Tongue (tissue), 3 donors: ENCODE data around the gene TUT7. TPM values are rescaled to one million over a fixed set of nuclear protein-coding genes. Genes with fewer than 3 reads are reported as not detected.
A peak's percentile ranks its signal among the peaks of the same experiment; 100 is the strongest.

Source experiments
- DNase-seq: peaks from one replicate; pipeline ENCODE4 v3.0.0-alpha.2; 2015
- small RNA-seq: library from RNA; depleted of rRNA; stranded (forward); fragments of <200 nt; gene quantifications from one replicate; pipeline ENCODE3, GENCODE V24; 2014; ENCODE audit warnings: low replicate concordance
- total RNA-seq: library from RNA; depleted of rRNA; stranded (reverse); fragments of >200 nt; gene quantifications from one replicate; pipeline ENCODE4 v1.2.3, GENCODE V29; 2014

TUT7 gene
- total RNA-seq, 1 donor from 2014 or later, result 34.8 TPM

GRCh38 chr9:86256653-86257052 is 97.6 kb downstream of the TUT7 start:
- no peak for DNase-seq

DNA sequence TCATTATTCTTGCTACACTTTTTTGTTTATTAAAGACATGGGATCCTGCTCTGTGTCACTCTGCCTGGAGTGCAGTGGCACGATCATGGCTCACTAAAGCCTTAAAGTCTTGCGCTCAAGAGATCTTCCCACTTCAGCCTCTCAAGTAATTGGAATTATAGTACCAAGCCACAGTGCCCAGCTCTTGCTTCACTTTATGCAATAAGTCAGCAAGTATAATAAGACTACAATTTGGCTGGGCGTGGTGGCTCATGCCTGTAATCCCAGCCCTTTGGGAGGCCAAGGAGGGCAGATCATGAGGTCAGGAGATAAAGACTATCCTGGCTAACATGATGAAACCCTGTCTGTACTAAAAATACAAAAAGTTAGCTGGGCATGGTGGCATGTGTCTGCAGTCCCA is 100.6 kb downstream of the TUT7 start:
- DNase-seq, result no peak

GRCh38 chr9:86252870-86253269 is 101.3 kb downstream of the TUT7 start:
- DNase-seq, result no peak

DNA sequence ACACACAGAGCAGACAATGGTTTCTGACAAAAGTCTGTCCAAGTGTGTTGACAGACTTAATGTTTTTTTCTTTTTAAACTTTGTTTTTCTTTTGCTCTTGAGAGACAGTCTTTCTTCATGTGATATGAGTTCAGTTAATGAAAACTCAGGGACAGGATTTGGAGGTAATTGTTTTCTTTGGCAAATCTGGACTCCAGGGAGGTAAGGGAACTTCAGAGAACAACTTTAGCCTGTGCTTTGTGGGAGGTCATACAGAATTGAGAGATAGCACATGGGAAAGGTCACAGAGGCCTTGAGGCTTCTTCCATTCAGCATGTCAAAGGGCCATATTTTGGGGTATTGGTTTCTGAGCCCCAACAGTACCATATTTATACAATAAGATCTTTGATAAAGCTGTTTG is 104.1 kb downstream of the TUT7 start:
- no peak for DNase-seq

GRCh38 chr9:86248746-86249145 is 105.5 kb downstream of the TUT7 start:
- no peak for DNase-seq

GRCh38 chr9:86246752-86247161 is 107.5 kb downstream of the TUT7 start:
- no peak for DNase-seq

DNA sequence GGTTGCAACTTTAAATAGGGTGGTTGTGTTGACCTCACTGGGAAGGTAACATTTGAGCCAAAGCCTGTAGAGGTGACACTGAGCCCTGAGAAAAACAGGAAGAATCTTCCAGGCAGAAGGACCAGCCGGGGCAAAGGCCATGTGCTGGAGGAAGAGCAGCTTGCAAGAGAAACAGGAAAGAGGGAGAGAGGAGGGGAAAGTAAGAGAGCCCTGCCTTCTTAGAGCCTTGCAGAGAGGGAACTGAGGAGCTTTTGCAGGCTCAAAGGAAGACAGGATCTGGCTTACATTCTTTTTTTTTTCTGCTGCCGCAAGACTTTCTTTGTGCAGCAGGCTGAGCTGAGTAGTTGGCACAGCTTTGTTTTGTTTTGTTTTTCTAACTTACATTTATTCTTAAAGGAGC is 112.1 kb downstream of the TUT7 start:
- peak; percentile 13 for DNase-seq

- no peak for DNase-seq
Observed at GRCh38 chr9:86241216-86241615, 113.0 kb downstream of the TUT7 start.

DNA sequence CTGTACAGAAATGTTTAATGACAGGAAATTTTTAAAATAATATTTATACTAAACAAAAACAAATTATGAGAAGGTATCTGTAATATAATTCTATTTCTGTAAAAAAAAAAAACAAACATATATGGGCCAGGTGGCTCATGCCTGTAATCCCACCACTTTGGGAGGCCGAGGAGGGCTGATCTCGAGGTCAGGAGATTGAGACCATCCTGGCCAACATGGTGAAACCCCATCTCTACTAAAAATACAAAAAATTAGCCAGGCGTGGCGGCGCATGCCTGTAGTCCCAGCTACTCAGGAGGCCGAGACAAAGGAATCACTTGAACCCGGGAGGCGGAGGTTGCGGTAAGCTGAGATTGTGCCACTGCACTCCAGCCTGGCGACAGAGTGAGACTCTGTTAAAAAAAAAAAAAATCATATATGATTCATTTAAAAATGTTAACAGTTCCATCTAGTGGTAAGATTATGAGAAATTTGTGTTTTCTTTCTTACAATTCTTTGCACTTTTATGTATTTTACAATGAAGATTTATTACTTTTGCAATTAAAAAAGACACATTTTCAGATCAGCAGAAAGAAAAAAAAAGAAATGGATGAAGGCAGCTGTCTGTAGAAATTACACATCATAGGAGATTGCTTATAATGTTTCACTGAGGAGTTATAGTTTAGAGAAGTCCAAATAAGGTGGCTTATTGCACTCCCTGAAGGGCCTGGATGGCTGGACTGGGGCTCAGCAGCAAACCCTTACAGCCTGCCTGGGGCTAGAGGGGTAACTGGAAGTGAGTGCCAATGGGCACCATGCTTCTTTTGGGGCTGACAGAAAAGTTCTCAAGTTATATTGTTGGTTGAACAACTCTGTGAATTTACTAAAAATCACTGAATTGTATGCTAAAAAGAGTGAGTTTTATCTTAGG is 115.1 kb downstream of the TUT7 start:
- DNase-seq, result no peak

Small RNA genes lying within 50 kb of the gene (small RNA-seq; reads per million reads assigned to genes)
- not detected for gene RN7SKP264

Other genes with a start within 250 kb of the TUT7 start
- not detected for gene C9orf153, start 94.8 kb downstream of the TUT7 start, total RNA-seq
- gene ISCA1, start 71.9 kb downstream of the TUT7 start, total RNA-seq, result 49.3 TPM